KOPT-K1 (cell line): ENCODE results near the gene EFHD1.
"Not testable (repeated sequence)": the region's sequence is repeated elsewhere in the genome, so short reads cannot be mapped to it uniquely, and the experiment has no call there.

Experiments
- H3K27ac ChIP-seq: fragments of 200-600 bp; sonication (generic); 2 replicates; pipeline ENCODE4 v1.5.1; 2016; ENCODE audit warnings: antibody characterized with exemption, mild to moderate bottlenecking, low read depth, low read length; ENCODE audit not compliant: poor library complexity, severe bottlenecking
- H3K36me3 ChIP-seq: fragments of 200-600 bp; sonication (generic); 2 replicates; pipeline ENCODE4 v1.5.1; 2017; ENCODE audit warnings: antibody characterized with exemption, mild to moderate bottlenecking, low read length, moderate library complexity; ENCODE audit not compliant: insufficient read depth
- H3K9me3 ChIP-seq: fragments of 200-600 bp; sonication (generic); 2 replicates; pipeline ENCODE4 v1.5.1; 2017; ENCODE audit warnings: antibody characterized with exemption, low read length, mild to moderate bottlenecking; ENCODE audit not compliant: insufficient read depth, poor library complexity, severe bottlenecking

EFHD1 gene

DNA sequence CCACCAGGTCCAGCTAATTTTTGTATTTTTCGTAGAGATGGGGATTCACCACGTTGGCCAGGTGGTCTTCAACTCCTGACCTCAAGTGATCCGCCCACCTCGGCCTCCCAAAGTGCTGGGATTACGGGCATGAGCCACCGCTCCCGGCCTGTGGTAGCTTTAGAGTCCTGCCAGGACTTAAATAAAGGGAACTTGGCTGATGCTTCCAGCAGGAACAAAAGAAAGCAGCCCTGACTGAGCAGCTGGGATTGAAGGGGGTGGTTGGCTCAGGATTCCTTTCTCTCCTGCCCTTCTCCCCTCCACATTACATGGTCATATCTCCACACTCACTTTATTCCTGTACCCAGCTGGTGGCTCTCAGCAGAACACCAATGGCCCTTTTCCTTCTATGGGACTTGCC, 20.0 kb downstream of the EFHD1 start:
- H3K36me3 ChIP-seq = no peaks in the 10 kb centered on the region
- no peak overlapping the region for H3K27ac ChIP-seq
- H3K9me3 ChIP-seq = no peaks in the 10 kb centered on the region

DNA sequence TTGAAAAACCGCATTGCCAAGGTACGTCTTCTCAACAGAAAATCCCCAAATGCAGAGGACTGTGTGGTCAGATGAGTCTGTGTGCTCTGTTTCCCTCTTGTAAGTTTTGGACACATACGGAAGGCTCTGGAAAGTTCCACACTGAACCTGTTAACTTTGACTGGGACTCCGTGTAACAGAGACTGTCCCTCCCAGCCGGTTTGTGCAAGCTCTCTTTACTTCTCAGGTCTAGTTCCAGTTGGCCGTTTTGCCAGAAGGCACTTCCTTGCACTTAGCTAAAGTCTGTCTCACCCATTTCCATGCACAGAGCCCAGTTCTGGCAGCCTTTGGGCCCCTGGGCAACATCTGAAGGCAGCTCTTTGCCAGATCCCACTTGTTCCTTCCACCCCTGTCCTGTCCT, 22.0 kb downstream of the EFHD1 start:
- Histone ChIP-seq H3K27ac (no peak overlapping the region), H3K36me3 (no peaks in the 10 kb centered on the region), H3K9me3 (no peaks in the 10 kb centered on the region)

DNA sequence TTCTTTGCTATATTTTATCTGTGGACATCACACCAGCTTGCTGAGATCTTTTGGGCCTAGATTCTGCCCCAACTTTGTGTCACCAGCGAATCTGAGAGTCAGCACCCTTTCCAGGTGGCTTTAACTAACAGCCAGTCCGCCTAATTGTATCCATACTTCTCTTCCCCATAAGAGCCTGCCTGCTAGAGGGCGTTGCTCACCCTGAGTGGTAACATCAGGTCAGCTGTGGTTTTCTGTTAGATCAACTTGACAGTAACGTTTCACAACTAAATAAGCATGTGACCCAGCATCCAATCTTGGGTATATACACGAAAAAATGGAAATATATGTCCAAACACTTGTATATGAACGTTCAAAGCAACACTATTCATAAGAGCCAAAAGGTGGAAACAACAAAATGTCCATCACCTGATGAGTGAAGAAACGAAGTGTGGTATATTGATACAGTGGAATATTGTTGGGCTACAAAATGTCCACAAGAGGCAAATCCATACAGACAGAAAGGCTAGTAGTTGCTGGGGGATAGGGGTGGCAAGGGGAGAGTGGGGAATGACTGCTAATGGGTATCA, 24.9 kb downstream of the EFHD1 start:
- H3K36me3 ChIP-seq = no peaks in the 10 kb centered on the region
- H3K27ac ChIP-seq = no peak overlapping the region
- no peaks in the 10 kb centered on the region for H3K9me3 ChIP-seq

DNA sequence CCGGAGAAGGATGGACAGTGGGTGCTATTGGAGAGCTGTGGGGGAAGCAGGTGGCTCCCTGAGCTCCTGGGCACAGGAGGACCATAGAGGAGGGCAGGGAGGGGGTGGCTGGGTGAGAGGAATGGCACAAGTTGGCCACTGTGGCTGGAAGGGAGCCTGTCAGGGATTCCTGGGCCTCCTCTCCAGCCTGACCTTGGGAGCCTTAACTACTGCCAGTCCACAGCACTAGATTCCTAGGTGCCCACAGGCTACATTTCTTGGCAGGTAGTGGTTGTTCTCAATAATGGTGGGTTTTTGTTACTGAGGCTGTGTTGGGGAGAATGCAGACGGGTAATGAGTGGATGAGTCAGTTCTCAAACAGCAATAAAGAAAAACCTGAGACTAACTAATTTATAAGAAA, 26.0 kb downstream of the EFHD1 start:
- H3K9me3 ChIP-seq = no peaks in the 10 kb centered on the region
- H3K36me3 ChIP-seq = no peaks in the 10 kb centered on the region
- no peak overlapping the region for H3K27ac ChIP-seq

DNA sequence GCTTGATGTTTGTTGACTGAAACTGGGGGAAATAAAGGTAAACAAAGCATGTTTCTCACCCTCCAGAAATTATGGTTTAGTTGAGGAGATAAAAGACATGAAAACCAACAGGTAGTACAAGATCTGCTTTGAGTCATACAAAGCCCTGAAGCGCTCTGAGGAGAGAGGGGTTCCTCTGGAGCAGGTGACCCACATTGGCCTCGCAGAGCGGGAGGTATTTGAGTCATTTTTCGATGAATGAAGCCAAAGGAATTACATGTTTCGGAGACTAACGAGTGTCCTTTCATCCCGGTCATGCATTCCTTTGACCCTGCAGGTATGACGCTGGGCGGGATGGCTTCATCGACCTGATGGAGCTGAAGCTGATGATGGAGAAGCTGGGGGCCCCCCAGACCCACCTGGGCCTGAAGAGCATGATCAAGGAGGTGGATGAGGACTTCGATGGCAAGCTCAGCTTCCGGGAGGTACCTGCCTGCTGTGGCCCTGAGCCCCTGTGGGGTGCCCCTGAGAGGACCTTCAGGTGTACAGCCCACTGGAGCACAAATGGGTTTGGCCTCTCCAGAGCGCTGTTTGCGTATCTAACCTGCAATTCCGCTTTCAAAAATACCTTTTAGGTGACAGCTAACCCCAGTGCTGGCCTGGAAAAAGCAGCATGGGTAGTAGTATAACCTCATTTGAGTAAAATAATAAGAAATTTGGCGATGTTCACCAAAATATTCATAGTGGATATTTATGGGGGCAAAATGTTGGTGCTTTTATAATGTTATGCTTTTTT, 29.3 kb downstream of the EFHD1 start:
- Histone ChIP-seq H3K36me3 (no peaks in the 10 kb centered on the region), H3K9me3 (no peaks in the 10 kb centered on the region), H3K27ac (no peak overlapping the region)

DNA sequence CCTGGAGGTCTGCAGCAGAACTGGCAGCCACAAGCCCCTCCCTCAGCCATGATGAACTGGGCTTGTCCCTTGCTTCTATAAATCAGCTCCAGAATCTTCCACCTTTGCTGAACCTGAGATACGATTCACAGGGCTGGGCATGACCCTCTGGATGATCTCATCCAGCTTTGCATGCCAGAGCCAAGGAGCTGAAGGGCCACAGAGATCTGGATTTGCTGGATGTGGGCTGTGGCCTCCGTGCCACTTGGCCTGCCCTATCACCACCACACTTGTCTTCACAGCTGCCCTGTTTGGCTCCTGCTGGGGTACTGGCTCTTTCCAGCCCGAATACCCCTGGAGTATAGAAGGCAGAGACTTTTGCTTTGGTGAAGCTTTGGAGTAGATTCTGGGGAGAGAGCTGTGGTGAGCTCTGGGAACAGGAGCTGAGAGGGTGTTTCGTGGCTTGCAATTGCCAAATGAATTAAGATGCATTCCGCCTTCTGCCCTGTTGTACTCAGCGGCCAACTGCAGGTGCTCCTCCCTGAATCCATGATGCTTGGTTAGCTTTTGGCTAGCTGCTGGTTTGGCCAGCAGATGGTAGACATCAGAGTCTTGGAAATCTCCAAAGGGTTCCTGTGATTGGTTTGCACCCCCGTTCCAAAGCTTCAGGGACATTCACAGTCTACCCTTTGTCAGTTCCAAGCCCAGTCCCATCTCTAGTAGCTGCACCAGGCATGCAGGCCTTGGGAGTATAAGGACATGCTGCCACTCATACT, 32.8 kb downstream of the EFHD1 start:
- Histone ChIP-seq H3K36me3 (no peaks in the 10 kb centered on the region), H3K27ac (no peak overlapping the region), H3K9me3 (no peaks in the 10 kb centered on the region)

DNA sequence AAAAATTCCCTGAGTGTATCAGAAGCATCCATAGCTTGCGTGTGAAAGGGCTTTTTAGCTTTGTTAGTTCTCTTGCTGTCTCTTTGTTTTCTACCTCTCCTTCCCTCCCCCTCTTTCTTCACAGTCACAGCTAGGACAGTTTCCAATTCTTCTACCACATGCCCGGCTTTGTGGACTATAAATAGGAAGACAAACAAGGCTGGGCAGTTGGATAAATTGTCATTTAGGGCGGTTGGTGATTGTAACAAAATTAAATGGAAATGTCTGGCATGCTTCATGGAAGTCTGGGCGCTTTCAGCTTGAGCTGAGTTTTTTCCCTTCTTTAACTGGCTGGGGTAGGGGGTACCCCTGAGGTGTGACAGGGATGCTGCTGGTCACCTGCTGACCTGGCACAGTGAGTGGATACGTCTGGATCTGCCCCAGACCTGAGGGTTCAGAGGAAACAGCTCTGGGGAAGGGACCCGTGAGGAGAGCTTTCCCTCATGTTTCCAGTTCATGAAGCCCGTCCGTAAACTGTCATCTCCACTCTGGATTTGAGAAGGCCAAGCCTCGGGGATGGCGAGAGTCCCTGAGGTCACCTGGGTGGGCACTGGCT, 34.7 kb downstream of the EFHD1 start:
- Histone ChIP-seq H3K27ac (no peak overlapping the region), H3K9me3 (no peaks in the 10 kb centered on the region), H3K36me3 (no peaks in the 10 kb centered on the region)

DNA sequence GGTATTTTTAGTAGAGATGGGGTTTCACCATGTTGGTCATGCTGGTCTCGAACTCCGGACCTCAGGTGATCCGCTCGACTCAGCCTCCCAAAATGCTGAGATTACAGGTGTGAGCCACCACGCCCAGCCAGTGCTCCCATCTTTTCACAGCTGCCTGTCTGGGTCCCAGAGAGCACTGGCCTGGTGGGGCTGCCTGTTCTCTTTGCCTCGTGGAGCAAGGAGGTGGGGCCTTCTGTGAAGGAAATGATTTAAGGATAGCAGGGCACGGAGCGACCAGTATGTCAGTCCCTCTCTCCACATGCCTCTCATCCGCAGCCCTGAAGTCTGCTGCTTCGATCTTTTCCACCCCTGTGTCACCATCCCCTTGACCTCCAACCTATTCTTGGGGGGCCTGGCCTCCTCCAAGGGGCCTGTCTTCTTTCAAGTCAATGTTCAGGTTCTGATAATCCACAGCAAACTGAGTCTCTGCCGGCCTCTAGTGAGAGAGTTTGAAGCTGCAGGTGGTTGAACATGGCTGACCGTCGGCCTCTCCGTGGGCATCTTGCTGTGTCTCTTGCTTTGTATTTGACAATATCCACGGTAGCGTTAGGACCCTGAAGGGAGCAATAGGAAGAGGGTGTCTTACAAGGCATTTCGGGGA, 35.5 kb downstream of the EFHD1 start:
- no peaks in the 10 kb centered on the region for H3K9me3 ChIP-seq

DNA sequence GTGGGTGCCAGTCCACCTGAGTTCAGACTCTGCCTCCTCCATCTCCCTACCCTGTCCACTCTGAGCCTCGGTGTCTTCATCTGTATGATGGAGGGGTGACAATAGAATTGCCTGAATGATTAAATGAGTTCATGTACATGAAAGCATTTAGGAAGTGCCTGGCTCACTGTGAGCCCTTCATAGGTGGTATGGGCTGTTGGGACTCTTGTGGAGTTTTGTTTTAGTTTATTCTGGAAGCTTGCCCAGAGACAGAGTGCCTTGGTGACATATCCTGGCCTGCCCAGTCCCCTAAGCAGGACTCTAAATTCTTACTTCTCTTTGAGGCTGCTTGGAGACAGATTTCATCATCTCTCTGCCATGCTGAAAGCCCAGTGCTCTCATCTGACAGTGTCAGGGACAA, 39.2 kb downstream of the EFHD1 start:
- no peak overlapping the region for H3K27ac ChIP-seq
- H3K9me3 ChIP-seq = no peaks in the 10 kb centered on the region
- H3K36me3 ChIP-seq = no peaks in the 10 kb centered on the region

More for the DNA sequence above, 35.5 kb downstream of the EFHD1 start:
- Histone ChIP-seq H3K27ac (no peak overlapping the region), H3K36me3 (no peaks in the 10 kb centered on the region)

DNA sequence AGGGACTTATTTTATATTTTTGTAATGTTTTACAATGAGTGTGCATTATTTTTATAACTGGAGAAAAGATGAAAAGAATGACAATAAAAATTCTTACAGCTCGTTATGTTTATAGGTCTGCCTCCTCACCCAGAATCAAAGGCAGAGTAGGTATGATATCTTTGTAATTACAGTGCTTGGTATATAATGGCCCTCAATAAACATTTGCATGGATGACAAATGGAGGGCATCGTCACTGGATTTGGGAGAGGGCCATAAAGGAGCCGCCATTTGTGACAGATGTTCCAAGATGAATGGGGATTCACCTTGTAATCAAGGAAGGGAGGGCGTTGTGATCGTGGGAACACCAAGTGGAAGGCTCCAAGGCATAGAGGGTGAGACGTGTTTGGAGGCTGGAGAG, 41.1 kb downstream of the EFHD1 start:
- H3K9me3 ChIP-seq = no peaks in the 10 kb centered on the region
- no peaks in the 10 kb centered on the region for H3K36me3 ChIP-seq
- H3K27ac ChIP-seq = no peak overlapping the region

DNA sequence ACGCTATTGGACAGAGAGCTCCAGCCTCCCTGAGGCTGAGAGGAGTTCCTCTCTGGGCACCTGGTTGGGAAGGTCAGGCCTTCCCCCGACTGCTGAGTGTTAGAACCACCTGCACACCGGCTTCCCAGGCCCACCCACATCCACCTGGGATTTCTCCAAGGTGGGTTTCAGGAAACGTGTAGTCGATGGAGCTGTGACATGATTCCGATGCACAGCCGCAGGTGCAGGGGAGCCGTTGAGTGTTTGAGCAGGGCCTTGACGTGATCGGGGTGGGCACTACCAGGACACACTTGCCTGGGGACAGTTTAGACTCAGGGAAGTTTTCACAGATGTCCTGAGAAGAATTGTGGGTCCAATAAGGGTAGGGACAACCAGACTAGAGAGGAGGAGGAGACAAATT, 42.0 kb downstream of the EFHD1 start:
- Histone ChIP-seq H3K9me3 (no peaks in the 10 kb centered on the region), H3K27ac (no peak overlapping the region), H3K36me3 (no peaks in the 10 kb centered on the region)

DNA sequence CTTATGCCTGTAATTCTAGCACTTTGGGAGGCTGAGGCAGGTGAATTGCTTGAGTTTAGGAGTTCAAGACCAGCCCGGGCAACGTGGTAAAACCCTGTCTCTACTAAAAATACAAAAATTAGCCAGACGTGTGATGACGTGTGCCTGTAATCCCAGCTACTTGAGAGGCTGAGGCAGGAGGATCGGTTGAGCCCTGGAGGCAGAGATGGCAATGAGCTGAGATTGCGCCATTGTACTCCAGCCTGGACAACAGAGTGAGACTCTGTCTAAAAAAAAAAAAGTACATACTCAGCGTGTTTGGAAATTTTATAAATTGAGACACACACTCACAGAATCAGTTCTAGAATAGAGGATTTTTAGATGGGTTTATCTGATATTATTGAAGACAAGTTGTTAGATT, 46.6 kb downstream of the EFHD1 start:
- H3K27ac ChIP-seq = no peak overlapping the region
- H3K9me3 ChIP-seq = no peaks in the 10 kb centered on the region
- no peaks in the 10 kb centered on the region for H3K36me3 ChIP-seq

DNA sequence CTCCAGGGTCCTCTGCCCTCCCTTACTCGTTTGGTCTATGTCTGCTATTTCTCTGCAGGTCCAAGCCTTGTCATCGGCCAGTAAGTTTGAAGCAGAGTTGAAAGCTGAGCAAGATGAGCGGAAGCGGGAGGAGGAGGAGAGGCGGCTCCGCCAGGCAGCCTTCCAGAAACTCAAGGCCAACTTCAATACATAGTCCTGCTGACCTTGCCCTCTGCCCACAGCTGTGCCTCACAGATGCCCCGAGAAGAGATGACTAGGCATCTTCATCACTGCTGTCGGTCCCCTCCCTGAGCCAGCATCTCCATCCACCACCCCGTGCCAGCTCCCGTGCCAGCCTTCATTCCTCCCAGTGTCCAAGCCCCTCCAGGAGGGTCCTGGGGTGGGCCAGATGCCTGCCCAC, 48.1 kb downstream of the EFHD1 start:
- Histone ChIP-seq H3K36me3 (no peaks in the 10 kb centered on the region), H3K27ac (no peak overlapping the region), H3K9me3 (no peaks in the 10 kb centered on the region)

DNA sequence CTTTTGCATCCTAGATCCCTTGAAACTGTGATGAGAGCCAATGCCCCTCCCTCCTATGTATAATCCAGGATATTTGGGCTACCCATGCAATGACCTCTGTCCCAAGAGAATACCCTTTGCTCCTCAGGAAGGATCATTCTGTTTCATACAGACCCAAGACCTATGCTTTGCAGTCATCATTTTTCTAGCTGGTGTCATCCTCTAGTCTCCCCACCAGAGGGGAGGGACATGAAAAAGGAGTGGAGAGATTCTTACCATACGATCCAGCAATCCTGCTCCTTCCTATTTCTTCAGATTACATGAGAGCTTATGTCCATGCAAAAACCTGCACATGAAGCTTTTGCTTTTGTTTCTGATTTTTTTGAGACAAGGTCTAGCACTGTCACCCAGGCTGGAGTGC, 50.0 kb downstream of the EFHD1 start:
- H3K27ac ChIP-seq = no peak overlapping the region
- no peaks in the 10 kb centered on the region for H3K9me3 ChIP-seq
- no peaks in the 10 kb centered on the region for H3K36me3 ChIP-seq

DNA sequence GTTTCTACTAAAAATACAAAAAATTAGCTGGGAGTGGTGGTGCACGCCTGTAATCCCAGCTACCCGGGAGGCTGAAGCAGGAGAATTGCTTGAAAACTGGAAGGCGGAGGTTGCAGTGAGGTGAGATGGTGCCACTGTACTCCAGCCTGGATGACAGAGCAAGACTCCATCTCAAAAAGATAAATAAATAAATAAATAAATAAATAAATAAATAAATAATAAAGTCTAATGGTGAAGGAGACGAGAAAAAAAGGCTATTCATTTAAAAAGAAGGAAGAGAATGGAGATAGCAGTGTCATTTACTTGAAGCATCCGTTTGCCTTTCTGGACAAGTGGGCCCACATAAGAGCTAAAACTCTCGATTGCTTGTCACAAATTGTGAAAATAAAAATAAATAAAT, 52.0 kb downstream of the EFHD1 start:
- not testable (repeated sequence) for H3K36me3 ChIP-seq, H3K27ac ChIP-seq, H3K9me3 ChIP-seq
